Spleen (tissue), 7 donors: Measurements from ENCODE around the gene EFCAB12.

Experiments used
- POLR2A ChIP-seq, 3 donors: fragments of 450-650 bp; IDR thresholded peaks; one replicate each; pipeline ENCODE4 v1.5.1; 2017; ENCODE audit warnings: antibody characterized with exemption in 3 of 3, mild to moderate bottlenecking in 1 of 3
- POLR2AphosphoS5 ChIP-seq, 3 donors: sonication (generic); formaldehyde crosslinking; IDR thresholded peaks; one replicate each; pipeline ENCODE4 v1.5.1; 2017; ENCODE audit warnings: antibody characterized with exemption in 3 of 3
- TF ChIP-seq, protein P1 (sequence below), 11 experiments: fragments of 200-600 bp in 7 of 11; fragments of 450-650 bp in 4 of 11; sonication (generic) in 4 of 11; IDR thresholded peaks in 8 of 11; conservative IDR thresholded peaks in 3 of 11; 1 replicate in 7 of 11; 2 replicates in 4 of 11; pipeline versions ENCODE4 v1.4.0 to v1.8.0; 2016 to 2021; ENCODE audit warnings: antibody characterized with exemption in 11 of 11, inconsistent platforms in 4 of 11, mild to moderate bottlenecking in 1 of 11
- donor health status: DM: no; HTN: no; CAD: no; lungs with moderate emphysema.
- donor health status: DM: no; HTN: no; CAD: no.
- donor health status: DM: no; HTN: no; CAD: no.

- TF ChIP-seq POLR2AphosphoS5 (IDR thresholded peaks at IDR 0.05) (no peak), POLR2A (IDR thresholded peaks at IDR 0.05) (no peak)
- TF ChIP-seq, protein P1, sequence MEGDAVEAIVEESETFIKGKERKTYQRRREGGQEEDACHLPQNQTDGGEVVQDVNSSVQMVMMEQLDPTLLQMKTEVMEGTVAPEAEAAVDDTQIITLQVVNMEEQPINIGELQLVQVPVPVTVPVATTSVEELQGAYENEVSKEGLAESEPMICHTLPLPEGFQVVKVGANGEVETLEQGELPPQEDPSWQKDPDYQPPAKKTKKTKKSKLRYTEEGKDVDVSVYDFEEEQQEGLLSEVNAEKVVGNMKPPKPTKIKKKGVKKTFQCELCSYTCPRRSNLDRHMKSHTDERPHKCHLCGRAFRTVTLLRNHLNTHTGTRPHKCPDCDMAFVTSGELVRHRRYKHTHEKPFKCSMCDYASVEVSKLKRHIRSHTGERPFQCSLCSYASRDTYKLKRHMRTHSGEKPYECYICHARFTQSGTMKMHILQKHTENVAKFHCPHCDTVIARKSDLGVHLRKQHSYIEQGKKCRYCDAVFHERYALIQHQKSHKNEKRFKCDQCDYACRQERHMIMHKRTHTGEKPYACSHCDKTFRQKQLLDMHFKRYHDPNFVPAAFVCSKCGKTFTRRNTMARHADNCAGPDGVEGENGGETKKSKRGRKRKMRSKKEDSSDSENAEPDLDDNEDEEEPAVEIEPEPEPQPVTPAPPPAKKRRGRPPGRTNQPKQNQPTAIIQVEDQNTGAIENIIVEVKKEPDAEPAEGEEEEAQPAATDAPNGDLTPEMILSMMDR (IDR thresholded peaks at IDR 0.05 in 8 of 11, conservative IDR thresholded peaks at IDR 0.05 in 3 of 11): no peak
Observed at GRCh38 chr3:129463094-129463493, 34.7 kb upstream of the EFCAB12 start.
